H1 (cell line): ENCODE data around the gene ULK1. TPM values are rescaled to one million over a fixed set of nuclear protein-coding genes. Genes with fewer than 3 reads are reported as not detected.

ENCODE experiments used
- FOSL1 ChIP-seq: IDR thresholded peaks from 2 replicates; pipeline ENCODE4 v1.6.1; 2011; ENCODE audit warnings: mild to moderate bottlenecking, low read depth, low read length, moderate library complexity; ENCODE audit not compliant: insufficient read depth
- RFX5 ChIP-seq: IDR thresholded peaks from 2 replicates; pipeline ENCODE4 v1.6.1; 2011; ENCODE audit warnings: low read depth, low read length, improper control_type of control experiment, borderline replicate concordance
- SRF ChIP-seq: IDR thresholded peaks from 2 replicates; pipeline ENCODE4 v1.6.1; 2011; ENCODE audit warnings: mild to moderate bottlenecking, low read depth, low read length, moderate library complexity
- polyA plus RNA-seq, 7 experiments: library from polyadenylated mRNA; depleted of rRNA in 3 of 7; stranded (reverse) in 5 of 7; unstranded in 2 of 7; fragments of >200 nt in 5 of 7; fragments of 200-250 nt in 2 of 7; gene quantifications; 1 replicate in 5 of 7; 2 replicates in 1 of 7; 4 replicates in 1 of 7; pipeline versions ENCODE4 v1.2.1 to v1.2.3, GENCODE V29; 2011 to 2013; ENCODE audit warnings: missing spikeins in 2 of 7, mixed read lengths in 2 of 7
- total RNA-seq: library from RNA; stranded (reverse); fragmentation: NEBNext Ultra II Directional; extraction: Animal tissue kit (Norgen Biotek cat#: 25700); gene quantifications from 2 replicates; pipeline ENCODE4 v1.2.1, GENCODE V29; 2021

ULK1 gene
- total and polyA plus RNA-seq, 2 of the 8 experiments (the other 6 are each of a cell fraction or from before 2014, with no cell fraction given) = 13.0 to 44.1 TPM

- TF ChIP-seq RFX5 (no peak), FOSL1 (no peak), SRF (no peak)
These were observed 33.0 kb upstream of the ULK1 start (continued) for GRCh38 chr12:131861261-131862083.
